ENCODE measurements around the gene FOXK2.

FOXK2 gene

GRCh38 chr17:82518826-82519810 is at the start of gene FOXK2:
Gene FOXK2, plus strand, starts transcription at chr17:82519732. Its CDS starts 157 bp downstream, at chr17:82519889.
- DNase-seq (ENCODE audit: low spot score) = peak; percentile 97

GRCh38 chr17:82470065-82470464 is 49.5 kb upstream of the FOXK2 start:
- no peak for DNase-seq (ENCODE audit: low spot score)

GRCh38 chr17:82474223-82475010 is 45.1 kb upstream of the FOXK2 start:
- no peak for DNase-seq (ENCODE audit: low spot score)

- no peak for DNase-seq (ENCODE audit: low spot score)
Observed at GRCh38 chr17:82475458-82475857, 44.1 kb upstream of the FOXK2 start.

- no peak for DNase-seq (ENCODE audit: low spot score)
Observed at GRCh38 chr17:82477934-82478333, 41.6 kb upstream of the FOXK2 start.

- no peak for DNase-seq (ENCODE audit: low spot score)
Observed at GRCh38 chr17:82479602-82480001, 39.9 kb upstream of the FOXK2 start.

- DNase-seq (ENCODE audit: low spot score) = no peak
Observed at GRCh38 chr17:82480318-82480717, 39.2 kb upstream of the FOXK2 start.

GRCh38 chr17:82483204-82483660 is 36.3 kb upstream of the FOXK2 start:
- no peak for DNase-seq (ENCODE audit: low spot score)

GRCh38 chr17:82483836-82484235 is 35.7 kb upstream of the FOXK2 start:
- no peak for DNase-seq (ENCODE audit: low spot score)

GRCh38 chr17:82486231-82487094 is 33.1 kb upstream of the FOXK2 start:
- DNase-seq (ENCODE audit: low spot score) = no peak

- no peak for DNase-seq (ENCODE audit: low spot score)
Observed at GRCh38 chr17:82487910-82488309, 31.6 kb upstream of the FOXK2 start.

GRCh38 chr17:82489117-82489516 is 30.4 kb upstream of the FOXK2 start:
- no peak for DNase-seq (ENCODE audit: low spot score)

- no peak for DNase-seq (ENCODE audit: low spot score)
Observed at GRCh38 chr17:82489851-82490511, 29.6 kb upstream of the FOXK2 start.

GRCh38 chr17:82490512-82491195 is 28.9 kb upstream of the FOXK2 start:
- DNase-seq (ENCODE audit: low spot score) = no peak

GRCh38 chr17:82491196-82491530 is 28.4 kb upstream of the FOXK2 start:
- no peak for DNase-seq (ENCODE audit: low spot score)

- no peak for DNase-seq (ENCODE audit: low spot score)
Observed at GRCh38 chr17:82491533-82491932, 28.0 kb upstream of the FOXK2 start.

GRCh38 chr17:82492643-82493225 is 26.8 kb upstream of the FOXK2 start:
- DNase-seq (ENCODE audit: low spot score) = no peak

- no peak for DNase-seq (ENCODE audit: low spot score)
Observed at GRCh38 chr17:82493226-82493781, 26.2 kb upstream of the FOXK2 start.

- peak; percentile 99 for DNase-seq (ENCODE audit: low spot score)
Observed at GRCh38 chr17:82494236-82495055, 25.1 kb upstream of the FOXK2 start.
